SJSA1 (cell line): ENCODE measurements around the gene SEC24C. TPM values are rescaled to one million over a fixed set of nuclear protein-coding genes. Genes with fewer than 3 reads are reported as not detected.

ENCODE experiments used
- DNase-seq, 2 experiments: peaks; one replicate each; pipeline ENCODE4 v3.0.0-alpha.2; 2015 to 2020; ENCODE audit warnings: low spot score in 2 of 2, low read depth in 1 of 2
- H3K27ac ChIP-seq: fragments of 250-450 bp; sonication (Bioruptor Pico); 2 replicates; pipeline ENCODE4 v1.5.1; 2020; ENCODE audit warnings: mild to moderate bottlenecking, moderate library complexity
- H3K27me3 ChIP-seq: fragments of 250-450 bp; sonication (Bioruptor Pico); replicated peaks from 2 replicates; pipeline ENCODE4 v1.5.1; 2020; ENCODE audit warnings: mild to moderate bottlenecking, moderate library complexity
- H3K36me3 ChIP-seq: fragments of 250-450 bp; sonication (Bioruptor Pico); 2 replicates; pipeline ENCODE4 v1.5.1; 2020; ENCODE audit warnings: mild to moderate bottlenecking
- H3K4me1 ChIP-seq: fragments of 250-450 bp; sonication (Bioruptor Pico); replicated peaks from 2 replicates; pipeline ENCODE4 v1.6.1; 2021; ENCODE audit warnings: mild to moderate bottlenecking
- H3K4me3 ChIP-seq: fragments of 250-450 bp; sonication (Bioruptor Pico); 2 replicates; pipeline ENCODE4 v1.5.1; 2020; ENCODE audit warnings: mild to moderate bottlenecking
- H3K9me3 ChIP-seq: fragments of 250-450 bp; sonication (Bioruptor Pico); replicated peaks from 2 replicates; pipeline ENCODE4 v1.5.1; 2020; ENCODE audit warnings: mild to moderate bottlenecking
- total RNA-seq: library from RNA; depleted of rRNA; stranded (reverse); fragments of >200 nt; shearing (Covaris generic); gene quantifications from 2 replicates; pipeline ENCODE4 v1.2.3, GENCODE V29; 2014; rRNA removed

The SEC24C gene
- total RNA-seq, 1 experiment from 2014 or later: 66.5 TPM

DNA sequence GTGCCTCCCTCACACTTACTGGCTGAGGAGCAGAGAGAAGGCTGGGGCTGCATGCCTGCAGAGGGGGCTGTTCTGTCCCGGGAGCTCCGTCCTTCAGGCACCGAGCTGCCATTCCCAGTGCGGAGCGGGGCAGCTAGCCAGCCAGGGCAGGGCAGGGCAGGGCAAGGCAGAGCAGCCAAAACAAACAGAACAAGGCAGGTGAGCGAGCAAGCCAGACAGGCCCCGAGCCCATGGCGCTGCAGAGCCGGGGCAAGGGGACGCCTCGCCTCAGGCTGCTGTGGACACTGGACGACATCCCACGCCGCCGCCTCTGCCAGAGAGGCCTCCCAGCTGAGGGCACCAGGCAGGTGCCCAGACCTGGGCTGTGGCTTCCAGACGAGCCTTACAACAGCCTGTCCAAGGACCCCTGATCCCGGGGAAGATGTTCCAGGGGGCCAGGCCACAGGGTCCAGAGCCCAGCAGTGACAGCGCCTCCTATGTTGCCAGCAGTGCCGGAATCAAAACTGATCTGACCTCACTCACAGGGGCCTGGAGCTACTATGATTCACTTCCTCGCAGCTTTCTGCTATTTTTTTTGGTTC is 75.4 kb downstream of the SEC24C start:
- DNase-seq: no peak
- no peaks in the 10 kb centered on the region for H3K9me3 ChIP-seq
- H3K27me3 ChIP-seq: no peaks in the 10 kb centered on the region
- H3K4me3 ChIP-seq: no peak overlapping the region
- H3K27ac ChIP-seq: no peak overlapping the region
- H3K4me1 ChIP-seq: no peaks in the 10 kb centered on the region
- peaks cover 7% of the 10 kb centered on the region; the same call in 1 of the 2 replicates for H3K36me3 ChIP-seq

Other genes starting within 250 kb of the SEC24C start
- 25.1 and 42.6 TPM in 2 replicates for gene PPP3CB, start 248.3 kb upstream of the SEC24C start, total RNA-seq
- gene USP54, start 153.0 kb upstream of the SEC24C start, total RNA-seq: 6.7 and 17.5 TPM in 2 replicates
- gene MYOZ1, start 102.9 kb upstream of the SEC24C start, total RNA-seq: not detected in 2 replicates
- gene SYNPO2L, start 88.3 kb upstream of the SEC24C start, total RNA-seq: not detected in 2 replicates
- 0.81 and 3.2 TPM in 2 replicates for gene AGAP5, start 46.3 kb upstream of the SEC24C start, total RNA-seq
- gene CHCHD1, start 37.7 kb downstream of the SEC24C start, total RNA-seq: 54.4 and 58.7 TPM in 2 replicates
- gene ZSWIM8, start 41.2 kb downstream of the SEC24C start, total RNA-seq: 27.0 and 35.8 TPM in 2 replicates
- gene NDST2, start 67.2 kb downstream of the SEC24C start, total RNA-seq: 9.1 and 9.2 TPM in 2 replicates
- 12.5 and 17.6 TPM in 2 replicates for gene CAMK2G, start 130.2 kb downstream of the SEC24C start, total RNA-seq
- 4.7 and 6.0 TPM in 2 replicates for gene PLAU, start 166.8 kb downstream of the SEC24C start, total RNA-seq